ENCODE results near the gene ATG4C. TPM values are rescaled to one million over a fixed set of nuclear protein-coding genes. Genes with fewer than 3 reads are reported as not detected.

ATG4C gene
- total RNA-seq, 4 donors from 2014 or later = 6.9 to 18.1 (median 8.9) TPM

GRCh38 chr1:62912028-62912638 lies 128.2 kb downstream of the ATG4C start:
- DNase-seq (ENCODE audit: low spot score) = no peak
- TF ChIP-seq, protein P1, sequence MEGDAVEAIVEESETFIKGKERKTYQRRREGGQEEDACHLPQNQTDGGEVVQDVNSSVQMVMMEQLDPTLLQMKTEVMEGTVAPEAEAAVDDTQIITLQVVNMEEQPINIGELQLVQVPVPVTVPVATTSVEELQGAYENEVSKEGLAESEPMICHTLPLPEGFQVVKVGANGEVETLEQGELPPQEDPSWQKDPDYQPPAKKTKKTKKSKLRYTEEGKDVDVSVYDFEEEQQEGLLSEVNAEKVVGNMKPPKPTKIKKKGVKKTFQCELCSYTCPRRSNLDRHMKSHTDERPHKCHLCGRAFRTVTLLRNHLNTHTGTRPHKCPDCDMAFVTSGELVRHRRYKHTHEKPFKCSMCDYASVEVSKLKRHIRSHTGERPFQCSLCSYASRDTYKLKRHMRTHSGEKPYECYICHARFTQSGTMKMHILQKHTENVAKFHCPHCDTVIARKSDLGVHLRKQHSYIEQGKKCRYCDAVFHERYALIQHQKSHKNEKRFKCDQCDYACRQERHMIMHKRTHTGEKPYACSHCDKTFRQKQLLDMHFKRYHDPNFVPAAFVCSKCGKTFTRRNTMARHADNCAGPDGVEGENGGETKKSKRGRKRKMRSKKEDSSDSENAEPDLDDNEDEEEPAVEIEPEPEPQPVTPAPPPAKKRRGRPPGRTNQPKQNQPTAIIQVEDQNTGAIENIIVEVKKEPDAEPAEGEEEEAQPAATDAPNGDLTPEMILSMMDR (IDR thresholded peaks at IDR 0.05) = no peak
- no peak for ATAC-seq (ENCODE audit: low FRiP score)

Other genes with a start within 250 kb of the ATG4C start
- not detected for gene ANGPTL3, start 186.6 kb upstream of the ATG4C start, total RNA-seq
- 10 to 100 TPM; 29.1 to 55.2 (median 31.0) TPM for gene DOCK7, start 95.7 kb upstream of the ATG4C start, total RNA-seq

Data from omental fat pad (tissue), 4 donors.